ENCODE measurements around the gene CALML5.

DNA sequence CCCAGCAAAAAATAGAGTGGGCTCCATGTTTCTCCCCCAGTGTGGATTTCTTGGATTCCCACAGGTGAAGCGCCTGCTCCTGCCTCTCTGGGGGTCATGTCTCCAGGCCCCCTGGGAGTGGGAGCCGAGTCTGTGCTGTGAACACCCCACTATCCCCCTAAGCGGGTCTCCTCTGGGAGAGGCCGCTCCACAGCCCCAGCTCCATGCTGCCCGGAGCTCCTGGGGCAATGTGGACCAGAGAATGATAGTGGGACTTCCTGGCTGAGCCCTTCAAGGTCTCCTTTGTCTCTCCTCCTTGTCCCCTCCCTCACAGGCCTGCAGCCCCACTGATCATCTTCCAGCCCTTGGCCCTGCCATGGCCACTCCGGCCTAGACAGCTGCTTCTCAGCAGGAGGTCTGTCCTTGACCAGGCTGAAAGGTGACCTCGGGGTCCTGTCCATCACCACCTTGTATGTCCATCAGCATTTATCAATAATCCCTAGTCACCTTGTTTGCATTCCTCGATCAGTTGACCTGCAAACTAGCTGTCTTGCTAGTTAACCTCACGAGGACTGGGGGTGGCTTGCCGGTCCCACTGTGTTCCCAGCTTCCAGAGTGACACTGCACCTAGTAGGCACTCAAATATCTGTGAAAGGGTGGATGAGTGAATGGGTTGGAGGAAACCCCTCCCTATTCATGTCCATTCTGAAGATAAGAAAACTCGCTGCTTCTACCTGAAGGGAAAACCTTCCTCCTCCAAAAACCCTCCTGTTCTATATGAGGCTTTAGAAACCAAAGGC is 24.6 kb upstream of the CALML5 start:
- no peak for TF ChIP-seq ZBTB7A (IDR thresholded peaks at IDR 0.05; ENCODE audit: low read depth)
- no peak for TF ChIP-seq EP300 (IDR thresholded peaks at IDR 0.05; ENCODE audit: borderline replicate concordance)
- TF ChIP-seq TAF1 (IDR thresholded peaks at IDR 0.05; ENCODE audit: low read depth): no peak
- no peak for TF ChIP-seq NFIC (IDR thresholded peaks at IDR 0.05)
